Astrocyte (in vitro differentiated cells and primary cell): Measurements from ENCODE around the gene OR10A4. TPM values are rescaled to one million over a fixed set of nuclear protein-coding genes. Genes with fewer than 3 reads are reported as not detected.
"Not testable (repeated sequence)": the region's sequence is repeated elsewhere in the genome, so short reads cannot be mapped to it uniquely, and the experiment has no call there.

Source experiments
- DNase-seq: peaks from one replicate; pipeline ENCODE4 v3.0.0-alpha.2; 2010; ENCODE audit warnings: low read depth
- FAIRE-seq: peaks from 2 replicates; lab custom pipeline; 2011; peaks lifted over from hg19 to GRCh38; lab: Jason Lieb, UNC
- H2AFZ ChIP-seq: 2 replicates; pipeline ENCODE4 v1.6.0; 2012; ENCODE audit warnings: low read depth, low read length, inconsistent platforms
- H3K27ac ChIP-seq: 2 replicates; pipeline ENCODE4 v1.5.1; 2011; ENCODE audit warnings: low read depth, low read length, inconsistent platforms
- H3K27me3 ChIP-seq: 2 replicates; pipeline ENCODE4 v1.6.0; 2011; ENCODE audit warnings: low read length, inconsistent platforms; ENCODE audit not compliant: insufficient read depth
- H3K36me3 ChIP-seq: 2 replicates; pipeline ENCODE4 v1.5.1; 2011; ENCODE audit warnings: low read length, inconsistent platforms; ENCODE audit not compliant: insufficient read depth
- H3K4me1 ChIP-seq: 2 replicates; pipeline ENCODE4 v1.5.1; 2011; ENCODE audit warnings: low read length, inconsistent platforms; ENCODE audit not compliant: insufficient read depth
- H3K4me2 ChIP-seq: 2 replicates; pipeline ENCODE4 v1.6.0; 2012; ENCODE audit warnings: low read length, inconsistent platforms
- H3K4me3 ChIP-seq: 2 replicates; pipeline ENCODE4 v1.5.1; 2011; ENCODE audit warnings: low read depth, mild to moderate bottlenecking, low read length, inconsistent platforms; ENCODE audit not compliant: insufficient read depth
- H3K79me2 ChIP-seq: 2 replicates; pipeline ENCODE4 v1.6.0; 2012; ENCODE audit warnings: mild to moderate bottlenecking, low read length, inconsistent platforms; ENCODE audit not compliant: insufficient read depth
- H3K9ac ChIP-seq: 2 replicates; pipeline ENCODE4 v1.6.0; 2012; ENCODE audit warnings: mild to moderate bottlenecking, low read length, inconsistent platforms
- H3K9me3 ChIP-seq: 2 replicates; pipeline ENCODE4 v1.5.1; 2012; ENCODE audit warnings: low read depth, mild to moderate bottlenecking, low read length, inconsistent platforms; ENCODE audit not compliant: insufficient read depth
- H4K20me1 ChIP-seq: 2 replicates; pipeline ENCODE4 v1.6.0; 2012; ENCODE audit warnings: low read length, inconsistent platforms; ENCODE audit not compliant: insufficient read depth
- H3K27ac Mint-ChIP-seq: one replicate; pipeline ENCODE4 v1.8.0; 2021; ENCODE audit warnings: mild to moderate bottlenecking, mixed read lengths; ENCODE audit not compliant: unreplicated experiment
- H3K27me3 Mint-ChIP-seq: one replicate; pipeline ENCODE4 v1.8.0; 2021; ENCODE audit warnings: low read depth, mixed read lengths; ENCODE audit not compliant: unreplicated experiment
- H3K36me3 Mint-ChIP-seq: one replicate; pipeline ENCODE4 v1.8.0; 2021; ENCODE audit warnings: low read depth, mixed read lengths; ENCODE audit not compliant: unreplicated experiment
- H3K4me1 Mint-ChIP-seq: one replicate; pipeline ENCODE4 v1.8.0; 2021; ENCODE audit warnings: low read depth, mixed read lengths; ENCODE audit not compliant: unreplicated experiment
- H3K4me3 Mint-ChIP-seq: one replicate; pipeline ENCODE4 v1.8.0; 2021; ENCODE audit warnings: mild to moderate bottlenecking, moderate library complexity, mixed read lengths; ENCODE audit not compliant: unreplicated experiment
- H3K9me3 Mint-ChIP-seq: one replicate; pipeline ENCODE4 v1.8.0; 2021; ENCODE audit warnings: mild to moderate bottlenecking, mixed read lengths; ENCODE audit not compliant: unreplicated experiment
- EZH2 ChIP-seq: IDR thresholded peaks from 2 replicates; pipeline ENCODE4 v1.6.1; 2012; ENCODE audit warnings: mild to moderate bottlenecking, low read length, inconsistent platforms; ENCODE audit not compliant: insufficient read depth
- total RNA-seq: library from RNA; stranded (reverse); gene quantifications from 2 replicates; pipeline ENCODE4 v1.2.1, GENCODE V29; 2021
- TF ChIP-seq, protein P1 (sequence below): IDR thresholded peaks from 2 replicates; pipeline ENCODE4 v1.5.1; 2011; ENCODE audit warnings: low read depth, mild to moderate bottlenecking, inconsistent platforms, low read length, moderate library complexity; ENCODE audit not compliant: insufficient read depth

OR10A4 gene
- total RNA-seq, 1 donor from 2014 or later, result not detected

- no peak overlapping the region for H3K27ac Mint-ChIP-seq
- H3K9me3 Mint-ChIP-seq, result peaks cover 9% of the 10 kb centered on the region
- H3K27me3 Mint-ChIP-seq, result no peaks in the 10 kb centered on the region
- H3K4me2 ChIP-seq, result no peak overlapping the region
- H2AFZ ChIP-seq, result no peak overlapping the region
- H3K9ac ChIP-seq, result no peak overlapping the region
- no peak for DNase-seq
- H3K4me1 Mint-ChIP-seq, result no peaks in the 10 kb centered on the region
- no peaks in the 10 kb centered on the region for H3K4me1 ChIP-seq
- H3K36me3 Mint-ChIP-seq, result no peaks in the 10 kb centered on the region
- no peak overlapping the region for H3K27ac ChIP-seq
- no peaks in the 10 kb centered on the region for H3K9me3 ChIP-seq
- FAIRE-seq, result no peak
- H4K20me1 ChIP-seq, result no peaks in the 10 kb centered on the region
- no peak overlapping the region for H3K4me3 Mint-ChIP-seq
- H3K79me2 ChIP-seq, result no peaks in the 10 kb centered on the region
- no peaks in the 10 kb centered on the region for H3K27me3 ChIP-seq
- H3K36me3 ChIP-seq, result no peaks in the 10 kb centered on the region
- TF ChIP-seq, protein P1, sequence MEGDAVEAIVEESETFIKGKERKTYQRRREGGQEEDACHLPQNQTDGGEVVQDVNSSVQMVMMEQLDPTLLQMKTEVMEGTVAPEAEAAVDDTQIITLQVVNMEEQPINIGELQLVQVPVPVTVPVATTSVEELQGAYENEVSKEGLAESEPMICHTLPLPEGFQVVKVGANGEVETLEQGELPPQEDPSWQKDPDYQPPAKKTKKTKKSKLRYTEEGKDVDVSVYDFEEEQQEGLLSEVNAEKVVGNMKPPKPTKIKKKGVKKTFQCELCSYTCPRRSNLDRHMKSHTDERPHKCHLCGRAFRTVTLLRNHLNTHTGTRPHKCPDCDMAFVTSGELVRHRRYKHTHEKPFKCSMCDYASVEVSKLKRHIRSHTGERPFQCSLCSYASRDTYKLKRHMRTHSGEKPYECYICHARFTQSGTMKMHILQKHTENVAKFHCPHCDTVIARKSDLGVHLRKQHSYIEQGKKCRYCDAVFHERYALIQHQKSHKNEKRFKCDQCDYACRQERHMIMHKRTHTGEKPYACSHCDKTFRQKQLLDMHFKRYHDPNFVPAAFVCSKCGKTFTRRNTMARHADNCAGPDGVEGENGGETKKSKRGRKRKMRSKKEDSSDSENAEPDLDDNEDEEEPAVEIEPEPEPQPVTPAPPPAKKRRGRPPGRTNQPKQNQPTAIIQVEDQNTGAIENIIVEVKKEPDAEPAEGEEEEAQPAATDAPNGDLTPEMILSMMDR, result no peak
- TF ChIP-seq EZH2, result no peak
- H3K4me3 ChIP-seq, result no peak overlapping the region
These were observed 32.1 kb upstream of the OR10A4 start for GRCh38 chr11:6844356-6844755.

DNA sequence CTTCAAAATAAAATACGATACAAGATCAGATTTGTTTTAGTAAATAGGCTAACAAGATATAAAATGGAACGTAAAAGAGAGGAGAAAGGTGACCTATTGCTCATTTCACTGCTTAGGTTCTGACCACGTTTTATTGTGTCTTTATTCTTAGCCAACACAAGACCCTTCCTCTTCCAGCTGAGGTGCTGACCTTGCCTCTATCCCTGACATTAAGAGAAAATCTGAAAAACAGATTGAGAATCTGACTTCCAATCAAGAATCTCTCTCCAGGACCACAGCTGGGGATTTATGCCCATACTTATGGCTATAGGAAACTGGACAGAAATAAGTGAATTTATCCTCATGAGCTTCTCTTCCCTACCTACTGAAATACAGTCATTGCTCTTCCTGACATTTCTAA, 31.0 kb upstream of the OR10A4 start, which contains the start of gene OR10A5:
Gene OR10A5, plus strand, starts transcription at position 301 of the 400 bp plus-strand sequence. Its CDS starts 0 bp downstream, at position 301.
- Mint-ChIP-seq H3K4me1 (no peaks in the 10 kb centered on the region), H3K36me3 (no peaks in the 10 kb centered on the region), H3K9me3 (peaks cover 9% of the 10 kb centered on the region), H3K4me3 (no peak within 1 kb of the TSS), H3K27ac (no peak within 1 kb of the TSS), H3K27me3 (no peaks in the 10 kb centered on the region)
- Histone ChIP-seq H3K4me1 (no peaks in the 10 kb centered on the region), H3K4me3 (no peak within 1 kb of the TSS), H3K36me3 (no peaks in the 10 kb centered on the region), H3K27ac (no peak within 1 kb of the TSS), H3K9ac (no peak within 1 kb of the TSS), H3K4me2 (no peak within 1 kb of the TSS), H3K27me3 (no peaks in the 10 kb centered on the region), H4K20me1 (no peaks in the 10 kb centered on the region), H3K79me2 (no peaks in the 10 kb centered on the region), H3K9me3 (no peaks in the 10 kb centered on the region), H2AFZ (no peak within 1 kb of the TSS)
- TF ChIP-seq EZH2, result no peak
- TF ChIP-seq, protein P1, result no peak
- FAIRE-seq, result no peak
- DNase-seq, result no peak

DNA sequence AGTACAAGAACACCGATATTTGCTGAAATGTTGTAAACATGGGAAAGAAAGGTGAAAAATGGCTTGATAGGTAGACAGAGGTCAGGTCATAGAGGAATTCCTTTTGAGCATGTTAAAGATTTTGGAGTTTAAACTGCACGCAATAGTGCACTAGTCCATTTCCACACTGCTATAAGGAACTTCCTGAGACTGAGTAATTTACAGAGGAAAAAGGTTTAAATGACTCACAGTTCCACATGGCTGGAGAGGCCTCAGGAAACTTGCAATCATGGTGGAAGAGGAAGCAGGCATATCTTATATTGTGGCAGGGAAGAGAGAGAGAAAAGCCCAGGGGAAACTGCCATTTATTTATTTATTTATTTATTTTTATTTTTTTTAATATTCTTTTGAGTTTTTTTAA, 25.9 kb upstream of the OR10A4 start:
- H3K9me3 Mint-ChIP-seq, result peaks cover 15% of the 10 kb centered on the region
- H3K27ac Mint-ChIP-seq, result no peak overlapping the region
- H3K9ac ChIP-seq, result no peak overlapping the region
- no peaks in the 10 kb centered on the region for H4K20me1 ChIP-seq
- no peak overlapping the region for H3K27ac ChIP-seq
- H3K27me3 ChIP-seq, result no peaks in the 10 kb centered on the region
- no peak overlapping the region for H2AFZ ChIP-seq
- TF ChIP-seq, protein P1, result no peak
- no peak for TF ChIP-seq EZH2
- H3K36me3 Mint-ChIP-seq, result peaks cover 2% of the 10 kb centered on the region
- FAIRE-seq (no peak), DNase-seq (no peak)
- H3K27me3 Mint-ChIP-seq, result no peaks in the 10 kb centered on the region
- no peaks in the 10 kb centered on the region for H3K9me3 ChIP-seq
- H3K4me3 Mint-ChIP-seq, result no peak overlapping the region
- H3K79me2 ChIP-seq, result no peaks in the 10 kb centered on the region
- no peaks in the 10 kb centered on the region for H3K4me1 ChIP-seq
- no peak overlapping the region for H3K4me3 ChIP-seq
- no peaks in the 10 kb centered on the region for H3K4me1 Mint-ChIP-seq
- H3K36me3 ChIP-seq, result no peaks in the 10 kb centered on the region
- H3K4me2 ChIP-seq, result no peak overlapping the region

DNA sequence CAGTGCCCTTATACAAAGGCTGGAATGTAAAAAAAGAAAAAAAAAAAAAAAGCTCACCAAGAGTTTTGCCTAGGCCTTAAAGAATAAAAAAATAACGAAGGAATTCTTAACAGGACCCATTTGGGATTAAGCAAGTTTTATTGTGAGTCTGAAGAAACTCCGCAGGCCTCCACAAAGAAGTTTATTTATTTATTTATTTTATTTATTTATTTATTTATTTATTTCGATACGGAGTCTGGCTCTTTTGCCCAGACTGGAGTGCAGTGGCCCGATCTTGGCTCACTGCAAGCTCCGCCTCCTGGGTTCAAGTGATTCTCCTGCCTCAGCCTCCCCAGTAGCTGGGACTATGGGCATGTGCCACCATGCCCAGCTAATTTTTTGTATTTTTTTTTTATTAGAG, 21.6 kb upstream of the OR10A4 start:
- H3K27ac Mint-ChIP-seq, H3K4me3 ChIP-seq, H3K4me1 ChIP-seq, H3K9ac ChIP-seq, H3K27me3 ChIP-seq, H3K36me3 ChIP-seq, H3K4me2 ChIP-seq, H4K20me1 ChIP-seq, H3K9me3 ChIP-seq, H3K4me1 Mint-ChIP-seq, H3K27ac ChIP-seq, H2AFZ ChIP-seq, H3K36me3 Mint-ChIP-seq, FAIRE-seq, DNase-seq, H3K4me3 Mint-ChIP-seq, H3K27me3 Mint-ChIP-seq, H3K79me2 ChIP-seq: not testable (repeated sequence)
- peaks cover 12% of the 10 kb centered on the region for H3K9me3 Mint-ChIP-seq
